ENCODE measurements around the gene KLRK1. TPM values are rescaled to one million over a fixed set of nuclear protein-coding genes. Genes with fewer than 3 reads are reported as not detected.

KLRK1 gene
- total and polyA plus RNA-seq, 2 of the 4 experiments (the other 2 are of a cell fraction), result not detected

DNA sequence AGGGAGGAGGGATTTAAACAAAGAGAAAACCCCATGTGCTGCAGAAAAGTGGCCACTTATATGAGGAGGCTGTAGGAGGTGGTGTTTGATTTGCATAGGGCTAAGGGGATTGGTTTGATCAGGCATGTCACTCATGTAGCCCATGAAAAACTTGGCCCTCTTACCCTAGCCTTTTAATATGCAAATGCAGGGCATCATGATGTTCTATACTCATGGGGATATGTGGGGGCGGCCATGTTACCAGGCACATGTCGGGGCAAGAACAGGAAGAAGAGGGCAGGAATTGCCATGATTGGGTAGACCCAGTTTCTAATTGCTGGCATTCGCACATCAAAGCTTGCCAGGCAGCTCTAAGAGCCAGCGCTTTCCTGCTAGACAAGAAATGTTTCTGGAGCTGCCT, 28.8 kb downstream of the KLRK1 start:
- H3K56ac ChIP-seq (ENCODE audit: extremely low read depth, insufficient read depth, low read length), result no peak overlapping the region
- WGBS, 2 experiments (ENCODE audit: extremely low coverage in 2 of 2, insufficient read length in 1 of 2), result 94% methylated on average over 3 of the region's 4 CpGs; no CpG with 5 or more reads in 1 of the 2 experiments
- intact Hi-C loops (cut with micrococcal nuclease), result no loop called here
- H3K4me1 ChIP-seq (ENCODE audit: control insufficient read depth, insufficient read depth, low read length), result peaks cover 20% of the 10 kb centered on the region
- no peaks in the 10 kb centered on the region for H4K20me1 ChIP-seq (ENCODE audit: insufficient read depth, low read length)
- no peak overlapping the region for H2AK5ac ChIP-seq (ENCODE audit: low read depth, low read length)
- H2BK20ac ChIP-seq (ENCODE audit: low read depth, low read length), result no peak overlapping the region
- H2AK9ac ChIP-seq (replicated peaks; ENCODE audit: low read depth, low read length, poor library complexity), result no peak overlapping the region
- no peak overlapping the region for H3K4me2 ChIP-seq (ENCODE audit: low read depth, low read length)
- no peaks in the 10 kb centered on the region for H3K9me3 ChIP-seq (ENCODE audit: control insufficient read depth, insufficient read depth, low read length)
- H4K5ac ChIP-seq (ENCODE audit: low read depth, low read length), result no peak overlapping the region
- H3K23ac ChIP-seq (ENCODE audit: low read depth, low read length), result no peak overlapping the region
- CTCF ChIA-PET, result no interaction called here
- H3K9me1 ChIP-seq (ENCODE audit: insufficient read depth, low read length), result no peaks in the 10 kb centered on the region
- H3K79me1 ChIP-seq (ENCODE audit: low read depth in 1 of 2, low read length in 2 of 2), result no peaks in the 10 kb centered on the region
- H3K36me3 ChIP-seq (ENCODE audit: control insufficient read depth, insufficient read depth, low read length), result no peaks in the 10 kb centered on the region
- no peak overlapping the region for H2BK5ac ChIP-seq (ENCODE audit: low read depth, low read length, poor library complexity, severe bottlenecking)
- no peak for TF ChIP-seq SMC3 (IDR thresholded peaks at IDR 0.05; ENCODE audit: low read depth, low read length)
- TF ChIP-seq RFX5 (IDR thresholded peaks at IDR 0.05; ENCODE audit: low read depth, low read length), result no peak
- TF ChIP-seq MAZ (IDR thresholded peaks at IDR 0.05; ENCODE audit: borderline replicate concordance, low read depth, low read length), result no peak
- TF ChIP-seq FOS (IDR thresholded peaks at IDR 0.05; ENCODE audit: low read depth, low read length), result no peak
- no peak for TF ChIP-seq RCOR1 (IDR thresholded peaks at IDR 0.05; ENCODE audit: insufficient replicate concordance, low read length)
- no peak for TF ChIP-seq MAFK (IDR thresholded peaks at IDR 0.05; ENCODE audit: low read depth, low read length)
- TF ChIP-seq BHLHE40 (IDR thresholded peaks at IDR 0.05; ENCODE audit: low read depth, low read length), result no peak
- TF ChIP-seq NFE2L2 (IDR thresholded peaks at IDR 0.05; ENCODE audit: low read depth, low read length), result no peak
- no peak for TF ChIP-seq MXI1 (IDR thresholded peaks at IDR 0.05; ENCODE audit: borderline replicate concordance, low read depth, low read length)
- TF ChIP-seq ELK1 (IDR thresholded peaks at IDR 0.05; ENCODE audit: borderline replicate concordance, low read depth, low read length), result no peak
- TF ChIP-seq USF2 (IDR thresholded peaks at IDR 0.05; ENCODE audit: low read depth, low read length), result no peak
- TF ChIP-seq CHD1 (IDR thresholded peaks at IDR 0.05; ENCODE audit: low read depth, low read length), result no peak
- H2AFZ ChIP-seq (replicated peaks; ENCODE audit: low read length, poor library complexity), result no peak overlapping the region
- H3K4me3 ChIP-seq (ENCODE audit: insufficient read depth, low read depth, low read length), result no peak overlapping the region
- no TSS peak for BruUV-seq (replicated peaks)
- no peak overlapping the region for H3K27ac ChIP-seq (ENCODE audit: insufficient read depth, low read length)
- H3K9ac ChIP-seq (ENCODE audit: low read depth, low read length), result no peak overlapping the region
- no peak overlapping the region for H2BK15ac ChIP-seq (ENCODE audit: low read depth, low read length)
- dilution Hi-C loops (cut with HindIII; ENCODE audit: low sequenced_read_pairs, unreplicated experiment), result no loop called here
- in situ Hi-C loops (cut with MboI; ENCODE audit: low sequenced_read_pairs), result no loop called here
- H4K8ac ChIP-seq (ENCODE audit: low read depth in 2 of 2, low read length in 2 of 2), result no peak overlapping the region
- no peak overlapping the region for H2BK120ac ChIP-seq (ENCODE audit: low read depth, low read length)
- DNase-seq, result no peak
- no peak overlapping the region for H4K91ac ChIP-seq (ENCODE audit: insufficient read depth, low read depth, low read length)
- no peak overlapping the region for H3K4ac ChIP-seq (ENCODE audit: low read depth, low read length)
- no peak for ATAC-seq (ENCODE audit: low read depth)
- H3K27me3 ChIP-seq (ENCODE audit: control insufficient read depth, insufficient read depth, low read length), result no peaks in the 10 kb centered on the region
- no peak overlapping the region for H3K18ac ChIP-seq (ENCODE audit: low read depth, low read length)
- POLR2A ChIA-PET (ENCODE audit: unreplicated experiment), result no interaction called here
- no peak overlapping the region for H3K14ac ChIP-seq (replicated peaks; ENCODE audit: low read depth, low read length)
